ENCODE data around the gene SLC2A3. TPM values are rescaled to one million over a fixed set of nuclear protein-coding genes. Genes with fewer than 3 reads are reported as not detected.
A peak's percentile ranks its signal among the peaks of the same experiment; 100 is the strongest.
"Not testable (repeated sequence)": the region's sequence is repeated elsewhere in the genome, so short reads cannot be mapped to it uniquely, and the experiment has no call there.

SLC2A3 gene
- total RNA-seq, 1 donor from 2014 or later, result 548 TPM

GRCh38 chr12:7923241-7924236 is 12.4 kb downstream of the SLC2A3 start:
- Histone ChIP-seq H3K4me2 (no peak overlapping the region), H3K9me3 (ENCODE audit: low read depth) (no peaks in the 10 kb centered on the region), H2AFZ (replicated peaks) (no peak overlapping the region), H3K27ac (no peak overlapping the region), H3K9ac (no peak overlapping the region), H3K27me3 (no peaks in the 10 kb centered on the region), H3K79me2 (ENCODE audit: low read depth) (no peaks in the 10 kb centered on the region), H3K4me1 (no peaks in the 10 kb centered on the region), H3K4me3 (no peak overlapping the region), H4K20me1 (ENCODE audit: low read depth) (peaks cover 87% of the 10 kb centered on the region), H3K36me3 (peaks cover 27% of the 10 kb centered on the region), H3F3A (ENCODE audit: low read depth) (peaks cover 43% of the 10 kb centered on the region)
- H3K36me3 Mint-ChIP-seq, result peaks cover 52% of the 10 kb centered on the region
- no peak overlapping the region for H3K4me3 Mint-ChIP-seq
- no peak for DNase-seq (ENCODE audit: low spot score)
- no peaks in the 10 kb centered on the region for H3K4me1 Mint-ChIP-seq
- no peak overlapping the region for H3K27ac Mint-ChIP-seq
- H3K9me3 Mint-ChIP-seq, result no peaks in the 10 kb centered on the region
- H3K27me3 Mint-ChIP-seq (ENCODE audit: insufficient read depth, low read depth), result peaks cover 2% of the 10 kb centered on the region
- TF ChIP-seq CTCF (IDR thresholded peaks at IDR 0.05) (no peak), EZH2 (IDR thresholded peaks at IDR 0.05) (no peak), EZH2phosphoT487 (IDR thresholded peaks at IDR 0.05) (no peak)

- H3F3A ChIP-seq (ENCODE audit: low read depth), result peaks cover 60% of the 10 kb centered on the region
- H3K27me3 ChIP-seq; H3K27me3 Mint-ChIP-seq (ENCODE audit: insufficient read depth, low read depth); H3K4me1 ChIP-seq; H3K79me2 ChIP-seq (ENCODE audit: low read depth); H3K4me3 Mint-ChIP-seq; H3K27ac Mint-ChIP-seq; H2AFZ ChIP-seq (replicated peaks); H3K9ac ChIP-seq; DNase-seq (ENCODE audit: low spot score); H3K4me1 Mint-ChIP-seq; H3K4me3 ChIP-seq; H3K9me3 ChIP-seq (ENCODE audit: low read depth); H3K4me2 ChIP-seq; H3K27ac ChIP-seq; H3K9me3 Mint-ChIP-seq: not testable (repeated sequence)
- H3K36me3 Mint-ChIP-seq, result peaks cover 45% of the 10 kb centered on the region
- H3K36me3 ChIP-seq, result peaks cover 17% of the 10 kb centered on the region
- H4K20me1 ChIP-seq (ENCODE audit: low read depth), result peaks cover 67% of the 10 kb centered on the region
Observed at GRCh38 chr12:7921181-7921580, 14.8 kb downstream of the SLC2A3 start.

- Histone ChIP-seq H3F3A (ENCODE audit: low read depth) (peaks cover 53% of the 10 kb centered on the region), H4K20me1 (ENCODE audit: low read depth) (peaks cover 47% of the 10 kb centered on the region)
- not testable (repeated sequence) for H3K4me1 Mint-ChIP-seq; H3K27me3 ChIP-seq; H3K27ac ChIP-seq; H3K9me3 Mint-ChIP-seq; H3K4me2 ChIP-seq; H3K27me3 Mint-ChIP-seq (ENCODE audit: insufficient read depth, low read depth); H3K4me3 Mint-ChIP-seq; H3K27ac Mint-ChIP-seq; H3K9me3 ChIP-seq (ENCODE audit: low read depth); H3K9ac ChIP-seq; H3K4me1 ChIP-seq; H2AFZ ChIP-seq (replicated peaks); H3K4me3 ChIP-seq; DNase-seq (ENCODE audit: low spot score); H3K79me2 ChIP-seq (ENCODE audit: low read depth); H3K36me3 ChIP-seq
- H3K36me3 Mint-ChIP-seq, result peaks cover 34% of the 10 kb centered on the region
Observed at GRCh38 chr12:7918268-7918590, 17.8 kb downstream of the SLC2A3 start.

GRCh38 chr12:7917392-7918267 is 18.4 kb downstream of the SLC2A3 start:
- H3K9me3 ChIP-seq (ENCODE audit: low read depth), result no peaks in the 10 kb centered on the region

More at GRCh38 chr12:7917392-7918267, 18.4 kb downstream of the SLC2A3 start:
- H3K27me3 ChIP-seq, result no peaks in the 10 kb centered on the region
- H3K4me3 ChIP-seq, result no peak overlapping the region
- H3K4me2 ChIP-seq, result no peak overlapping the region
- no peak for TF ChIP-seq EZH2 (IDR thresholded peaks at IDR 0.05)
- TF ChIP-seq CTCF (IDR thresholded peaks at IDR 0.05), result no peak
- no peak for TF ChIP-seq EZH2phosphoT487 (IDR thresholded peaks at IDR 0.05)
- no peak overlapping the region for H3K9ac ChIP-seq
- peak overlapping the region; percentile 29 for H3K27ac ChIP-seq
- Mint-ChIP-seq H3K4me1 (no peaks in the 10 kb centered on the region), H3K36me3 (peaks cover 31% of the 10 kb centered on the region), H3K9me3 (no peaks in the 10 kb centered on the region), H3K4me3 (no peak overlapping the region), H3K27me3 (ENCODE audit: insufficient read depth, low read depth) (peaks cover 10% of the 10 kb centered on the region), H3K27ac (no peak overlapping the region)
- no peak overlapping the region for H2AFZ ChIP-seq (replicated peaks)
- H3F3A ChIP-seq (ENCODE audit: low read depth), result peaks cover 53% of the 10 kb centered on the region
- no peaks in the 10 kb centered on the region for H3K79me2 ChIP-seq (ENCODE audit: low read depth)
- DNase-seq (ENCODE audit: low spot score), result no peak
- peaks cover 41% of the 10 kb centered on the region for H4K20me1 ChIP-seq (ENCODE audit: low read depth)
- peaks cover 7% of the 10 kb centered on the region for H3K36me3 ChIP-seq
- no peaks in the 10 kb centered on the region for H3K4me1 ChIP-seq

All from neural progenitor cell (in vitro differentiated cells).